Uterus (tissue), 2 donors: ENCODE results near the gene S100A14.

ENCODE experiments used
- POLR2A ChIP-seq, 2 donors: fragments of 450-650 bp; IDR thresholded peaks; one replicate each; pipeline ENCODE4 v1.6.1; 2016; ENCODE audit warnings: antibody characterized with exemption in 2 of 2, mild to moderate bottlenecking in 1 of 2, moderate library complexity in 1 of 2
- TF ChIP-seq, protein P1 (sequence below), 4 experiments: fragments of 200-600 bp in 2 of 4; fragments of 450-650 bp in 2 of 4; sonication (generic) in 2 of 4; IDR thresholded peaks; one replicate each; pipeline ENCODE4 v1.5.1; 2016 to 2019; ENCODE audit warnings: antibody characterized with exemption in 4 of 4, mild to moderate bottlenecking in 2 of 4, moderate library complexity in 1 of 4

DNA sequence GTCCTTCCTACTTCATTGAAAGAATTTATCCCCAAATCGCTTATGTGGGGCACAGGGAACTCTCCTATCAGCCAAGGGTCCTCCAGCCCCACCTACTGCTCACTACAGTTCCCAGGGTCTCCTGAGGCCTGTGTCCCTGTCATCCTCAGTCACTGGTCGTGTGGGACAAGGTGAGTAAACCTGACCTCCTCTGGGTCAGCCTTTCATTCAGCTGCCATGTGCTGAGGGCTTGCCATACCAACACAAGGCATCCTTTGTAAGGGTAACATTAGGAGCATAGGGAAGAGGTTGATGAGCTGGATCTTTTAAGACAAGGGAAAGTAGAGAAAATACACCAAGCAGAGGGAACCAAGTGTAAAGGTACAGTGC, 31.2 kb upstream of the S100A14 start:
- TF ChIP-seq, protein P1, sequence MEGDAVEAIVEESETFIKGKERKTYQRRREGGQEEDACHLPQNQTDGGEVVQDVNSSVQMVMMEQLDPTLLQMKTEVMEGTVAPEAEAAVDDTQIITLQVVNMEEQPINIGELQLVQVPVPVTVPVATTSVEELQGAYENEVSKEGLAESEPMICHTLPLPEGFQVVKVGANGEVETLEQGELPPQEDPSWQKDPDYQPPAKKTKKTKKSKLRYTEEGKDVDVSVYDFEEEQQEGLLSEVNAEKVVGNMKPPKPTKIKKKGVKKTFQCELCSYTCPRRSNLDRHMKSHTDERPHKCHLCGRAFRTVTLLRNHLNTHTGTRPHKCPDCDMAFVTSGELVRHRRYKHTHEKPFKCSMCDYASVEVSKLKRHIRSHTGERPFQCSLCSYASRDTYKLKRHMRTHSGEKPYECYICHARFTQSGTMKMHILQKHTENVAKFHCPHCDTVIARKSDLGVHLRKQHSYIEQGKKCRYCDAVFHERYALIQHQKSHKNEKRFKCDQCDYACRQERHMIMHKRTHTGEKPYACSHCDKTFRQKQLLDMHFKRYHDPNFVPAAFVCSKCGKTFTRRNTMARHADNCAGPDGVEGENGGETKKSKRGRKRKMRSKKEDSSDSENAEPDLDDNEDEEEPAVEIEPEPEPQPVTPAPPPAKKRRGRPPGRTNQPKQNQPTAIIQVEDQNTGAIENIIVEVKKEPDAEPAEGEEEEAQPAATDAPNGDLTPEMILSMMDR (IDR thresholded peaks at IDR 0.05), result no peak
- TF ChIP-seq POLR2A (IDR thresholded peaks at IDR 0.05), result no peak
